Astrocyte (in vitro differentiated cells and primary cell): ENCODE measurements around the gene MBOAT2. TPM values are rescaled to one million over a fixed set of nuclear protein-coding genes. Genes with fewer than 3 reads are reported as not detected.

Experiments used
- DNase-seq: peaks from one replicate; pipeline ENCODE4 v3.0.0-alpha.2; 2010; ENCODE audit warnings: low read depth
- FAIRE-seq: peaks from 2 replicates; lab custom pipeline; 2011; peaks lifted over from hg19 to GRCh38; lab: Jason Lieb, UNC
- H2AFZ ChIP-seq: 2 replicates; pipeline ENCODE4 v1.6.0; 2012; ENCODE audit warnings: low read depth, low read length, inconsistent platforms
- H3K27ac ChIP-seq: 2 replicates; pipeline ENCODE4 v1.5.1; 2011; ENCODE audit warnings: low read depth, low read length, inconsistent platforms
- H3K27me3 ChIP-seq: 2 replicates; pipeline ENCODE4 v1.6.0; 2011; ENCODE audit warnings: low read length, inconsistent platforms; ENCODE audit not compliant: insufficient read depth
- H3K36me3 ChIP-seq: 2 replicates; pipeline ENCODE4 v1.5.1; 2011; ENCODE audit warnings: low read length, inconsistent platforms; ENCODE audit not compliant: insufficient read depth
- H3K4me1 ChIP-seq: 2 replicates; pipeline ENCODE4 v1.5.1; 2011; ENCODE audit warnings: low read length, inconsistent platforms; ENCODE audit not compliant: insufficient read depth
- H3K4me2 ChIP-seq: 2 replicates; pipeline ENCODE4 v1.6.0; 2012; ENCODE audit warnings: low read length, inconsistent platforms
- H3K4me3 ChIP-seq: 2 replicates; pipeline ENCODE4 v1.5.1; 2011; ENCODE audit warnings: low read depth, mild to moderate bottlenecking, low read length, inconsistent platforms; ENCODE audit not compliant: insufficient read depth
- H3K79me2 ChIP-seq: 2 replicates; pipeline ENCODE4 v1.6.0; 2012; ENCODE audit warnings: mild to moderate bottlenecking, low read length, inconsistent platforms; ENCODE audit not compliant: insufficient read depth
- H3K9ac ChIP-seq: 2 replicates; pipeline ENCODE4 v1.6.0; 2012; ENCODE audit warnings: mild to moderate bottlenecking, low read length, inconsistent platforms
- H3K9me3 ChIP-seq: 2 replicates; pipeline ENCODE4 v1.5.1; 2012; ENCODE audit warnings: low read depth, mild to moderate bottlenecking, low read length, inconsistent platforms; ENCODE audit not compliant: insufficient read depth
- H4K20me1 ChIP-seq: 2 replicates; pipeline ENCODE4 v1.6.0; 2012; ENCODE audit warnings: low read length, inconsistent platforms; ENCODE audit not compliant: insufficient read depth
- H3K27ac Mint-ChIP-seq: one replicate; pipeline ENCODE4 v1.8.0; 2021; ENCODE audit warnings: mild to moderate bottlenecking, mixed read lengths; ENCODE audit not compliant: unreplicated experiment
- H3K27me3 Mint-ChIP-seq: one replicate; pipeline ENCODE4 v1.8.0; 2021; ENCODE audit warnings: low read depth, mixed read lengths; ENCODE audit not compliant: unreplicated experiment
- H3K36me3 Mint-ChIP-seq: one replicate; pipeline ENCODE4 v1.8.0; 2021; ENCODE audit warnings: low read depth, mixed read lengths; ENCODE audit not compliant: unreplicated experiment
- H3K4me1 Mint-ChIP-seq: one replicate; pipeline ENCODE4 v1.8.0; 2021; ENCODE audit warnings: low read depth, mixed read lengths; ENCODE audit not compliant: unreplicated experiment
- H3K4me3 Mint-ChIP-seq: one replicate; pipeline ENCODE4 v1.8.0; 2021; ENCODE audit warnings: mild to moderate bottlenecking, moderate library complexity, mixed read lengths; ENCODE audit not compliant: unreplicated experiment
- H3K9me3 Mint-ChIP-seq: one replicate; pipeline ENCODE4 v1.8.0; 2021; ENCODE audit warnings: mild to moderate bottlenecking, mixed read lengths; ENCODE audit not compliant: unreplicated experiment
- EZH2 ChIP-seq: IDR thresholded peaks from 2 replicates; pipeline ENCODE4 v1.6.1; 2012; ENCODE audit warnings: mild to moderate bottlenecking, low read length, inconsistent platforms; ENCODE audit not compliant: insufficient read depth
- total RNA-seq: library from RNA; stranded (reverse); gene quantifications from 2 replicates; pipeline ENCODE4 v1.2.1, GENCODE V29; 2021
- TF ChIP-seq, protein P1 (sequence below): IDR thresholded peaks from 2 replicates; pipeline ENCODE4 v1.5.1; 2011; ENCODE audit warnings: low read depth, mild to moderate bottlenecking, inconsistent platforms, low read length, moderate library complexity; ENCODE audit not compliant: insufficient read depth

The MBOAT2 gene
- total RNA-seq, 1 donor from 2014 or later = 54.6 TPM

DNA sequence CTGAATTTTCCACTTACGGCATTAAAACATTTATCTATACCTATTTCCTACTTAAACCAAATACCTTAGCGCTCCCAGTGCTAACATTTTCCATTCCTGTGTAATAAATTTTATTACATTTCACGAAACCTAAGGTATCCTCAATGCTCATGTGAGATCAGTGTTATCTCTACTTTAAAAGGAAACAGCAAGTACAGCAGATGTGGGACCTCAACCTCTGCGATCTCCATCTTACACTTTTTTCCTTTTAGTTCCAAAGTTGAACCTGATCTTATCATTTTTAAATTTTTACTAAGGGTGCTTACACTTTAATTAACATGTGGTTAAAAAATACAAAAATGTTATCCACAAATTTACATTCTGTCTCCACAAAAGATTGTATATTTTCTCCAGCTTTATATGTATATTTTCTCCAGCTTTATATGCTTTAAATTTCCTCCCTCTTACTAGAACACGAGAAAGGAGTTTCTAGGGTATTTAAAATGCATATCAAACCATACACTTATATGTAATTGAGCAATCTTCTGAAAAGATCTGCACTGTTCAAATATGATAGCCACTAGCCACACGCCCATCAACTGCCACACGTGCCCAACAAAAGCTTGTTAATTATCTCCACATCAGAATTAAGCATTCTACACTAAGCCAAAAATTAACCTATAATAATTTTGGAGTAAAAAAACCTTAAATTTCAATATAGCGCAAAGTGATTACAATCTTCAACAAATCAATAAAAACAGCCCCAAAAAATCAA is 38.1 kb downstream of the MBOAT2 start:
- H2AFZ ChIP-seq = no peak overlapping the region
- DNase-seq = no peak
- no peak overlapping the region for H3K27ac Mint-ChIP-seq
- H3K36me3 ChIP-seq = no peaks in the 10 kb centered on the region
- peaks cover 15% of the 10 kb centered on the region for H3K4me1 Mint-ChIP-seq
- no peak overlapping the region for H3K27ac ChIP-seq
- no peaks in the 10 kb centered on the region for H3K27me3 Mint-ChIP-seq
- H4K20me1 ChIP-seq = peaks cover 18% of the 10 kb centered on the region
- H3K4me1 ChIP-seq = no peaks in the 10 kb centered on the region
- H3K9ac ChIP-seq = no peak overlapping the region
- peaks cover 68% of the 10 kb centered on the region for H3K79me2 ChIP-seq
- no peaks in the 10 kb centered on the region for H3K27me3 ChIP-seq
- no peaks in the 10 kb centered on the region for H3K9me3 ChIP-seq
- peaks cover 6% of the 10 kb centered on the region for H3K9me3 Mint-ChIP-seq
- H3K36me3 Mint-ChIP-seq = peaks cover 9% of the 10 kb centered on the region
- TF ChIP-seq, protein P1, sequence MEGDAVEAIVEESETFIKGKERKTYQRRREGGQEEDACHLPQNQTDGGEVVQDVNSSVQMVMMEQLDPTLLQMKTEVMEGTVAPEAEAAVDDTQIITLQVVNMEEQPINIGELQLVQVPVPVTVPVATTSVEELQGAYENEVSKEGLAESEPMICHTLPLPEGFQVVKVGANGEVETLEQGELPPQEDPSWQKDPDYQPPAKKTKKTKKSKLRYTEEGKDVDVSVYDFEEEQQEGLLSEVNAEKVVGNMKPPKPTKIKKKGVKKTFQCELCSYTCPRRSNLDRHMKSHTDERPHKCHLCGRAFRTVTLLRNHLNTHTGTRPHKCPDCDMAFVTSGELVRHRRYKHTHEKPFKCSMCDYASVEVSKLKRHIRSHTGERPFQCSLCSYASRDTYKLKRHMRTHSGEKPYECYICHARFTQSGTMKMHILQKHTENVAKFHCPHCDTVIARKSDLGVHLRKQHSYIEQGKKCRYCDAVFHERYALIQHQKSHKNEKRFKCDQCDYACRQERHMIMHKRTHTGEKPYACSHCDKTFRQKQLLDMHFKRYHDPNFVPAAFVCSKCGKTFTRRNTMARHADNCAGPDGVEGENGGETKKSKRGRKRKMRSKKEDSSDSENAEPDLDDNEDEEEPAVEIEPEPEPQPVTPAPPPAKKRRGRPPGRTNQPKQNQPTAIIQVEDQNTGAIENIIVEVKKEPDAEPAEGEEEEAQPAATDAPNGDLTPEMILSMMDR = no peak
- no peak for TF ChIP-seq EZH2
- no peak overlapping the region for H3K4me3 ChIP-seq
- FAIRE-seq = no peak
- no peak overlapping the region for H3K4me2 ChIP-seq
- no peak overlapping the region for H3K4me3 Mint-ChIP-seq

DNA sequence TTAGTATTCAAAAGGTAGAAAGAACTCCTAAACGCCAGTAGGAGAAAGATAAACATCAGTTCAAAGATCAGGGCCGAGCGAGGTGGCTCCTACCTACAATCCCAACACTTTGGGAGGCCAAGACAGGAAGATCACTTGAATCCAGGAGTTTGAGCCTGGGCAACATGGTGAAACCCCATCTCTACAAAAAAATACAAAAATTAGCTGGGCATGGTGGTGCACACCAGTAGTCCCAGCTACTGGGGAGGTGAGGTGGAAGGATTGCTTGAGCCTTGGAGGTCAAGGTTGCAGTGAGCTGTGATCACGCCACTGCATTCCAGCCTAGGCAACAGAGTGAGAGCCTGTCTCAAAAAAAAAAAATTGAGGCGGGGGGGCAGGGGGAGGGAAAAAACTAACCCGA is 40.6 kb downstream of the MBOAT2 start:
- Histone ChIP-seq H3K36me3 (no peaks in the 10 kb centered on the region), H3K4me1 (no peaks in the 10 kb centered on the region), H3K79me2 (peaks cover 85% of the 10 kb centered on the region), H3K4me3 (no peak overlapping the region), H2AFZ (no peak overlapping the region), H3K27ac (no peak overlapping the region), H3K27me3 (no peaks in the 10 kb centered on the region), H3K9me3 (no peaks in the 10 kb centered on the region), H3K4me2 (no peak overlapping the region), H4K20me1 (peaks cover 26% of the 10 kb centered on the region), H3K9ac (no peak overlapping the region)
- TF ChIP-seq EZH2 = no peak
- TF ChIP-seq, protein P1 = no peak
- no peak for DNase-seq
- no peaks in the 10 kb centered on the region for H3K27me3 Mint-ChIP-seq
- no peak overlapping the region for H3K4me3 Mint-ChIP-seq
- H3K9me3 Mint-ChIP-seq = no peaks in the 10 kb centered on the region
- H3K27ac Mint-ChIP-seq = no peak overlapping the region
- H3K4me1 Mint-ChIP-seq = peaks cover 12% of the 10 kb centered on the region
- no peak for FAIRE-seq
- H3K36me3 Mint-ChIP-seq = peaks cover 7% of the 10 kb centered on the region

DNA sequence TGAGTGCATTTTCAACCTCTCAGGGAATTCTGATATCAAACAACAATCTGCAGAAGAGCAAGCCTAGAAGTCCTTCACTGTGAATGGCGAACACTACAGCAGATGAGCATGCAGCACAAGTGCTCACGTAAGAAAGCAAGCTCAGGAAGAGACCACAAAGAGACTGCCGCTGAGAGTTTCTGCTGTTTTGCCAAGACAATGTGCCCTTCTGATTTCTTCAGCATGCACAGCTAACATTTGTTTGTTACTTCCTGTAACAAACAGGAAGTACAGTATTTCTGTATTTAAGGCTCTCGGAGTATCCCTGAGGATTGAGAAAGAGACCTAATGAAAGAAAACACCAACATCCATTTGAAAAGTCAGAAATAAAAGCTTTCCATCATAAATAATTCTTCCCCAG is 45.9 kb downstream of the MBOAT2 start:
- H3K9me3 ChIP-seq = no peaks in the 10 kb centered on the region
- H3K27me3 ChIP-seq = no peaks in the 10 kb centered on the region
- no peaks in the 10 kb centered on the region for H3K36me3 ChIP-seq
- no peak for FAIRE-seq
- no peaks in the 10 kb centered on the region for H3K4me1 ChIP-seq
- H3K4me3 ChIP-seq = no peak overlapping the region
- Mint-ChIP-seq H3K27me3 (no peaks in the 10 kb centered on the region), H3K27ac (no peak overlapping the region), H3K4me1 (peaks cover 9% of the 10 kb centered on the region), H3K9me3 (peaks cover 21% of the 10 kb centered on the region), H3K4me3 (no peak overlapping the region), H3K36me3 (peaks cover 30% of the 10 kb centered on the region)
- peaks cover 16% of the 10 kb centered on the region for H4K20me1 ChIP-seq
- H2AFZ ChIP-seq = no peak overlapping the region
- no peak overlapping the region for H3K4me2 ChIP-seq
- no peak for TF ChIP-seq EZH2
- TF ChIP-seq, protein P1 = no peak
- peaks cover 48% of the 10 kb centered on the region for H3K79me2 ChIP-seq
- H3K9ac ChIP-seq = no peak overlapping the region
- DNase-seq = peak; percentile 15
- H3K27ac ChIP-seq = no peak overlapping the region
